ENCODE measurements around the gene PDCD1LG2.

- TF ChIP-seq CTCF (IDR thresholded peaks at IDR 0.05; ENCODE audit: insufficient read depth, low read depth, low read length) (no peak), EZH2 (IDR thresholded peaks at IDR 0.05; ENCODE audit: insufficient read depth, low read length) (no peak)
Observed at GRCh38 chr9:5568868-5569267, 58.5 kb downstream of the PDCD1LG2 start.

Data from astrocyte (in vitro differentiated cells and primary cell).